ENCODE measurements around the gene SLCO2A1. TPM values are rescaled to one million over a fixed set of nuclear protein-coding genes. Genes with fewer than 3 reads are reported as not detected.

Gene SLCO2A1
- polyA plus RNA-seq, 1 donor from 2014 or later, result not detected

GRCh38 chr3:133973249-133973980, 56.3 kb downstream of the SLCO2A1 start:
- Mint-ChIP-seq H3K27me3 (peaks cover 3% of the 10 kb centered on the region), H3K27ac (no peak overlapping the region), H3K4me3 (no peak overlapping the region), H3K9me3 (peaks cover 0 to 20% (median 2%) of the 10 kb centered on the region in 3 donors), H3K4me1 (no peaks in the 10 kb centered on the region), H3K36me3 (no peaks in the 10 kb centered on the region)

- no peak overlapping the region for H3K27ac Mint-ChIP-seq
- H3K9me3 Mint-ChIP-seq, result peaks cover 0 to 20% (median 2%) of the 10 kb centered on the region in 3 donors
- H3K27me3 Mint-ChIP-seq, result peaks cover 6% of the 10 kb centered on the region
- H3K36me3 Mint-ChIP-seq, result no peaks in the 10 kb centered on the region
- H3K4me1 Mint-ChIP-seq, result no peaks in the 10 kb centered on the region
- no peak overlapping the region for H3K4me3 Mint-ChIP-seq
Observed at GRCh38 chr3:133972156-133972555, 57.6 kb downstream of the SLCO2A1 start.

GRCh38 chr3:133970916-133971315, 58.8 kb downstream of the SLCO2A1 start:
- H3K36me3 Mint-ChIP-seq, result no peaks in the 10 kb centered on the region
- no peak overlapping the region for H3K4me3 Mint-ChIP-seq
- no peak overlapping the region for H3K27ac Mint-ChIP-seq
- H3K27me3 Mint-ChIP-seq, result peaks cover 6% of the 10 kb centered on the region
- no peaks in the 10 kb centered on the region for H3K4me1 Mint-ChIP-seq
- peaks cover 0 to 20% (median 2%) of the 10 kb centered on the region in 3 donors for H3K9me3 Mint-ChIP-seq

GRCh38 chr3:133970339-133970738, 59.4 kb downstream of the SLCO2A1 start:
- Mint-ChIP-seq H3K36me3 (no peaks in the 10 kb centered on the region), H3K4me1 (no peaks in the 10 kb centered on the region), H3K27ac (no peak overlapping the region), H3K9me3 (peaks cover 0 to 20% (median 2%) of the 10 kb centered on the region in 3 donors), H3K27me3 (peaks cover 6% of the 10 kb centered on the region), H3K4me3 (no peak overlapping the region)

- no peaks in the 10 kb centered on the region for H3K4me1 Mint-ChIP-seq
- peaks cover 5% of the 10 kb centered on the region for H3K27me3 Mint-ChIP-seq
- H3K36me3 Mint-ChIP-seq, result no peaks in the 10 kb centered on the region
- no peak overlapping the region for H3K27ac Mint-ChIP-seq
- no peak overlapping the region for H3K4me3 Mint-ChIP-seq
- peaks cover 0 to 20% (median 2%) of the 10 kb centered on the region in 3 donors for H3K9me3 Mint-ChIP-seq
Observed at GRCh38 chr3:133967992-133968892, 61.5 kb downstream of the SLCO2A1 start.

- Mint-ChIP-seq H3K36me3 (no peaks in the 10 kb centered on the region), H3K9me3 (peaks cover 0 to 9% (median 0%) of the 10 kb centered on the region in 3 donors), H3K27ac (no peak overlapping the region), H3K4me3 (no peak overlapping the region), H3K27me3 (peaks cover 5% of the 10 kb centered on the region), H3K4me1 (no peaks in the 10 kb centered on the region)
Observed at GRCh38 chr3:133966954-133967353, 62.8 kb downstream of the SLCO2A1 start.

- no peaks in the 10 kb centered on the region for H3K36me3 Mint-ChIP-seq
- peaks cover 5% of the 10 kb centered on the region for H3K27me3 Mint-ChIP-seq
- H3K4me1 Mint-ChIP-seq, result no peaks in the 10 kb centered on the region
- no peaks in the 10 kb centered on the region for H3K9me3 Mint-ChIP-seq
- no peak overlapping the region for H3K27ac Mint-ChIP-seq
- peak overlapping the region in 1 of 4 donors; percentile 22 for H3K4me3 Mint-ChIP-seq
Observed at GRCh38 chr3:133965906-133966305, 63.8 kb downstream of the SLCO2A1 start.

- Mint-ChIP-seq H3K27ac (no peak overlapping the region), H3K36me3 (no peaks in the 10 kb centered on the region)
Observed at GRCh38 chr3:133965013-133965570, 64.6 kb downstream of the SLCO2A1 start.

GRCh38 chr3:133964547-133964946, 65.2 kb downstream of the SLCO2A1 start:
- peaks cover 0 to 5% (median 0%) of the 10 kb centered on the region in 3 donors for H3K9me3 Mint-ChIP-seq
- no peaks in the 10 kb centered on the region for H3K36me3 Mint-ChIP-seq
- H3K27me3 Mint-ChIP-seq, result peaks cover 7% of the 10 kb centered on the region
- no peaks in the 10 kb centered on the region for H3K4me1 Mint-ChIP-seq
- H3K27ac Mint-ChIP-seq, result no peak overlapping the region
- H3K4me3 Mint-ChIP-seq, result no peak overlapping the region

More at GRCh38 chr3:133965013-133965570, 64.6 kb downstream of the SLCO2A1 start:
- no peak overlapping the region for H3K4me3 Mint-ChIP-seq
- H3K9me3 Mint-ChIP-seq, result peaks cover 0 to 4% (median 0%) of the 10 kb centered on the region in 3 donors
- H3K4me1 Mint-ChIP-seq, result no peaks in the 10 kb centered on the region
- H3K27me3 Mint-ChIP-seq, result peaks cover 6% of the 10 kb centered on the region

GRCh38 chr3:133963657-133964396, 65.9 kb downstream of the SLCO2A1 start:
- peaks cover 0 to 5% (median 0%) of the 10 kb centered on the region in 3 donors for H3K9me3 Mint-ChIP-seq
- H3K27ac Mint-ChIP-seq, result no peak overlapping the region
- H3K4me1 Mint-ChIP-seq, result no peaks in the 10 kb centered on the region
- H3K36me3 Mint-ChIP-seq, result no peaks in the 10 kb centered on the region
- peaks cover 8% of the 10 kb centered on the region for H3K27me3 Mint-ChIP-seq
- peak overlapping the region in 1 of 4 donors; percentile 58 for H3K4me3 Mint-ChIP-seq

- no peaks in the 10 kb centered on the region for H3K36me3 Mint-ChIP-seq
- H3K9me3 Mint-ChIP-seq, result peaks cover 0 to 5% (median 0%) of the 10 kb centered on the region in 3 donors
- H3K27ac Mint-ChIP-seq, result no peak overlapping the region
- peaks cover 7% of the 10 kb centered on the region for H3K27me3 Mint-ChIP-seq
- no peaks in the 10 kb centered on the region for H3K4me1 Mint-ChIP-seq
- H3K4me3 Mint-ChIP-seq, result no peak overlapping the region
Observed at GRCh38 chr3:133962849-133963248, 66.9 kb downstream of the SLCO2A1 start.

GRCh38 chr3:133958071-133958805, 71.5 kb downstream of the SLCO2A1 start:
- peaks cover 7% of the 10 kb centered on the region for H3K27me3 Mint-ChIP-seq
- H3K4me1 Mint-ChIP-seq, result no peaks in the 10 kb centered on the region
- no peak overlapping the region for H3K4me3 Mint-ChIP-seq
- H3K9me3 Mint-ChIP-seq, result peaks cover 0 to 5% (median 0%) of the 10 kb centered on the region in 3 donors
- peaks cover 2% of the 10 kb centered on the region for H3K36me3 Mint-ChIP-seq
- H3K27ac Mint-ChIP-seq, result no peak overlapping the region

GRCh38 chr3:133956982-133957381, 72.7 kb downstream of the SLCO2A1 start:
- peaks cover 0 to 5% (median 0%) of the 10 kb centered on the region in 3 donors for H3K9me3 Mint-ChIP-seq
- H3K4me3 Mint-ChIP-seq, result no peak overlapping the region
- H3K4me1 Mint-ChIP-seq, result no peaks in the 10 kb centered on the region
- H3K36me3 Mint-ChIP-seq, result peaks cover 2% of the 10 kb centered on the region
- H3K27ac Mint-ChIP-seq, result no peak overlapping the region
- H3K27me3 Mint-ChIP-seq, result peaks cover 9% of the 10 kb centered on the region

- Mint-ChIP-seq H3K4me3 (no peak overlapping the region), H3K4me1 (no peaks in the 10 kb centered on the region), H3K9me3 (peaks cover 0 to 5% (median 0%) of the 10 kb centered on the region in 3 donors), H3K36me3 (peaks cover 2% of the 10 kb centered on the region), H3K27me3 (peaks cover 9% of the 10 kb centered on the region), H3K27ac (no peak overlapping the region)
Observed at GRCh38 chr3:133956353-133956752, 73.4 kb downstream of the SLCO2A1 start.
